Activated B cell treated with CpG ODN at 0.5 μM for 24 hours (primary cell): ENCODE results near the gene PNPLA7. TPM values are rescaled to one million over a fixed set of nuclear protein-coding genes. Genes with fewer than 3 reads are reported as not detected.

Source experiments
- ATAC-seq: fragments of 200-7000 bp; cut with Tn5 transposase; one replicate; pipeline ENCODE4 v1.10.0; 2021; ENCODE audit warnings: low read depth, mild to moderate bottlenecking, moderate library complexity
- CTCF ChIA-PET: fragments of 350-600 bp; sonication (Branson Sonifier 250); formaldehyde crosslinking; loops from one replicate; lab custom pipeline; 2021; ENCODE audit warnings: antibody characterized with exemption; lab: Charles Lee
- POLR2A ChIA-PET: fragments of 350-600 bp; sonication (Branson Sonifier 250); formaldehyde crosslinking; loops from one replicate; lab custom pipeline; 2021; ENCODE audit warnings: antibody characterized with exemption; lab: Charles Lee
- DNase-seq: peaks from one replicate; pipeline ENCODE4 v3.0.0; 2022
- H3K27ac Mint-ChIP-seq: one replicate; pipeline ENCODE4 v1.8.0; 2020; ENCODE audit warnings: mixed read lengths
- H3K27me3 Mint-ChIP-seq: one replicate; pipeline ENCODE4 v1.8.0; 2021; ENCODE audit warnings: mixed read lengths
- H3K36me3 Mint-ChIP-seq: one replicate; pipeline ENCODE4 v1.8.0; 2021; ENCODE audit warnings: low read depth, mixed read lengths
- H3K4me1 Mint-ChIP-seq: one replicate; pipeline ENCODE4 v1.8.0; 2021; ENCODE audit warnings: mixed read lengths
- H3K4me3 Mint-ChIP-seq: one replicate; pipeline ENCODE4 v1.8.0; 2020; ENCODE audit warnings: mild to moderate bottlenecking, mixed read lengths
- H3K9me3 Mint-ChIP-seq: one replicate; pipeline ENCODE4 v1.8.0; 2020; ENCODE audit warnings: mixed read lengths
- intact Hi-C: fragments of 100-400 bp; cut with micrococcal nuclease; formaldehyde crosslinking; loops from one replicate; pipeline ENCODE4 v1.15.1; 2024
- total RNA-seq: library from RNA; stranded (reverse); gene quantifications from 2 replicates; pipeline ENCODE4 v1.2.3, GENCODE V29; 2022
- TF ChIP-seq, protein P1 (sequence below): fragments of 200-600 bp; IDR thresholded peaks from one replicate; pipeline ENCODE4 v1.8.0; 2022; ENCODE audit warnings: antibody characterized with exemption, mild to moderate bottlenecking

PNPLA7 gene
- total RNA-seq, 1 donor from 2014 or later = 5.5 TPM

DNA sequence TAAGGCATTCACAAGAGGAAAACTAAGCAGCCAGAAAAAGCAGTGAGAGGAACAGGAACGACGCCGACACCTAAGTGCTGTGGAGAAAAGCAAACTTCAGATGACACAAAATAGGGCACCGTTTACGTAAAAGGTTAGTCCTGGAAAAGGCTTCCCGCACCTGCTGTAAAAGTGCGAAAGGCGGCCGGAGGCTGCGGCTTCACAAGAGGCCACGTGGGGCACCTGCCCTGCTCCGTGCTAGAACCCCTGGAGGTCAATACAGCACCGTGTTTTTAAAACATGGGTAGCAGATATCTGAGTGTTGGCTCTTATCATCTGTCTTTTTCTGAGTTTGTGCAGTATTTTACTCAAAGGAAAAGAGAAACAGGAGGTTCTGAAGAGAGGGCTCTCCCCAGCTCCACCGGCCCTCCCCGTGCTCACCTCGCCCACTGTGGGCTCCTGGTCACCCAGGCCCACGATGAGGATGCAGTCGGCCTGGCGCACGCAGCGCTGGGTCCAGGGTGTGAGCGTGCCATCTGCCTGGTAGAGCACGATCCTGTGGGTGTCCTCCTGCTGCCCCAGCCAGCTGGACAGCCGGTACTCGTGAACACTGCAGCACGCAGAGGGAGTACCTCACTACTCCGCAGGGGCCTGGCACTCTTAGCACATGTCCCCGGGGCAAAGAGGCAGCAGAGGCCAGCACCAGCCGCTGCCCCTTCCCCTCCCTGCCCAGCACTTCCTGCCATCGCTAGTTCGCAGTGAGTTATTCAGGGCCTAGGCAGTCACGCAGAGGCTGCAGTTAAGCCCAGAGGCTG lies 70.1 kb downstream of the PNPLA7 start:
- ChIA-PET CTCF (interaction anchor here (0.6 kb wide), 1 partner anchor 1120 kb away, joined by 3 read pairs; no protein-coding TSS in a partner anchor), POLR2A (no interaction called here)
- H3K9me3 Mint-ChIP-seq = peaks cover 8% of the 10 kb centered on the region
- peaks cover 13% of the 10 kb centered on the region for H3K36me3 Mint-ChIP-seq
- intact Hi-C loops = no loop called here
- ATAC-seq (no peak), DNase-seq (no peak)
- H3K27ac Mint-ChIP-seq = no peak overlapping the region
- H3K27me3 Mint-ChIP-seq = no peaks in the 10 kb centered on the region
- H3K4me3 Mint-ChIP-seq = no peak overlapping the region
- no peaks in the 10 kb centered on the region for H3K4me1 Mint-ChIP-seq
- TF ChIP-seq, protein P1, sequence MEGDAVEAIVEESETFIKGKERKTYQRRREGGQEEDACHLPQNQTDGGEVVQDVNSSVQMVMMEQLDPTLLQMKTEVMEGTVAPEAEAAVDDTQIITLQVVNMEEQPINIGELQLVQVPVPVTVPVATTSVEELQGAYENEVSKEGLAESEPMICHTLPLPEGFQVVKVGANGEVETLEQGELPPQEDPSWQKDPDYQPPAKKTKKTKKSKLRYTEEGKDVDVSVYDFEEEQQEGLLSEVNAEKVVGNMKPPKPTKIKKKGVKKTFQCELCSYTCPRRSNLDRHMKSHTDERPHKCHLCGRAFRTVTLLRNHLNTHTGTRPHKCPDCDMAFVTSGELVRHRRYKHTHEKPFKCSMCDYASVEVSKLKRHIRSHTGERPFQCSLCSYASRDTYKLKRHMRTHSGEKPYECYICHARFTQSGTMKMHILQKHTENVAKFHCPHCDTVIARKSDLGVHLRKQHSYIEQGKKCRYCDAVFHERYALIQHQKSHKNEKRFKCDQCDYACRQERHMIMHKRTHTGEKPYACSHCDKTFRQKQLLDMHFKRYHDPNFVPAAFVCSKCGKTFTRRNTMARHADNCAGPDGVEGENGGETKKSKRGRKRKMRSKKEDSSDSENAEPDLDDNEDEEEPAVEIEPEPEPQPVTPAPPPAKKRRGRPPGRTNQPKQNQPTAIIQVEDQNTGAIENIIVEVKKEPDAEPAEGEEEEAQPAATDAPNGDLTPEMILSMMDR = no peak

- no peaks in the 10 kb centered on the region for H3K27me3 Mint-ChIP-seq
- CTCF ChIA-PET = interaction anchor here (0.6 kb wide), 1 partner anchor 1120 kb away, joined by 3 read pairs; no protein-coding TSS in a partner anchor
- peaks cover 10% of the 10 kb centered on the region for H3K9me3 Mint-ChIP-seq
- POLR2A ChIA-PET = interaction anchor here (0.6 to 0.7 kb wide), 2 partner anchors 30 to 394 kb away, joined by 3 read pairs; no protein-coding TSS in a partner anchor
- H3K36me3 Mint-ChIP-seq = peaks cover 16% of the 10 kb centered on the region
- TF ChIP-seq, protein P1 = no peak
- no peaks in the 10 kb centered on the region for H3K4me1 Mint-ChIP-seq
- DNase-seq = no peak
- no peak overlapping the region for H3K27ac Mint-ChIP-seq
- ATAC-seq = no peak
- no peak overlapping the region for H3K4me3 Mint-ChIP-seq
- intact Hi-C loops = no loop called here
Observed at GRCh38 chr9:137478962-137479861, 71.0 kb downstream of the PNPLA7 start.

DNA sequence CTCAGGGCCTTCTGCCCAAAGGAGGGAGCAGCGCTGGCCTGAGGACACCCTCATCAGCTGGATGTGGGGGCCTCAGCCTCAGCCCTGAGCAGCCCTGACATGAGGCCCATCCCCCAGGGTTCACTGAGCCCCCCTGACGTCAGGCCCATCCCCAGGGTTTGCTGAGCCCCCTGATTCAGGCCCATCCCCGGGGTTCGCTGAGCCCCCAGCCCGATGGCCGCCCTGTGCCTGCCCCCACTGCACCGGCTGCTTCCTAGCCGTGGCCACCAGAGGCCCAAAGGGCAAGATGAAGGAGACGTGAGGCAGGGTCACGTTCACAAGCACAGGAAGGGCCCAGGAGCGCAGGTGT lies 71.6 kb downstream of the PNPLA7 start:
- no peaks in the 10 kb centered on the region for H3K4me1 Mint-ChIP-seq
- intact Hi-C loops = no loop called here
- TF ChIP-seq, protein P1 = no peak
- no peak for DNase-seq
- peaks cover 19% of the 10 kb centered on the region for H3K36me3 Mint-ChIP-seq
- ChIA-PET CTCF (no interaction called here), POLR2A (interaction anchor here (0.6 to 0.7 kb wide), 2 partner anchors 31 to 393 kb away, joined by 3 read pairs; no protein-coding TSS in a partner anchor)
- H3K27me3 Mint-ChIP-seq = no peaks in the 10 kb centered on the region
- H3K27ac Mint-ChIP-seq = no peak overlapping the region
- no peak for ATAC-seq
- peaks cover 12% of the 10 kb centered on the region for H3K9me3 Mint-ChIP-seq
- H3K4me3 Mint-ChIP-seq = no peak overlapping the region

DNA sequence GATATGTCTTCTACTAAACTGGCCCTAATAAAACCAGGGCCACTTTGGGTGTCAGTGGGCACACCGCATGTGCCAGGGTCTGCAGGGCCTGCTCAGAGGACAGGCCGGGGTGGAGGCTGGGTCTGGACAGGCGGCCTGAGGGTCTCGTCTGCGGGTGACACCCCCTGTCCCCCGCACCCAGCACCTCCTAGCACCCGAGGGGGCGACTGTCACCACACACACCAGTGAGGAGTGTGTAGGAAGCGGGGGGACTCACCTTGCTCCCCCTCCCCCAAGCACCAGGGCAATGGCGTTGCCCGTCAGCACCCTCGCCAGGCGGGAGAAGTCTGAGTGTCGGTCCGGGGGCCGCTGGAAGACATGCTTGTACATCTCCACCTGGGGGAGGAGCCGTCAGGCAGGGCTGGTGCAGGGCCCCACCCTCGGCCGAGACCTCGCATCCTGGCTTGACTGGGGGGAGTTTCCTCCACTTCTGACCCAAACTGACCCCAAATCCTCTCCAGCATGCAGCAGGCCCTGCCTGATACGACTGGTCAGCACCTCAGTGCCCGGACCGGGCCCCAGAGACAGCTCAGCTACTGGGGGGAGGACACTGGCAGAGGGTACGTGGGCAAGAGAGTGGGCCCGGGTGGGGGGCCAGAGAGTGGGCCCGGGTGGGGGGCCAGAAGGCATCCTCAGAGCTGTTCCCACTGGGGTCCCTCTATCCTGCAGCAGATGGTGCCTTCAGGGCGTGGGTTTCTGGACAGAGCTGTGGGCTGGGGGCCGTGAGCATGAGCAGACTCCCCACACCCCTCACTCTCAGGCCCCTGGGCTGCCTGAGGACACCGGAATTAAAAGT lies 72.2 kb downstream of the PNPLA7 start:
- ChIA-PET POLR2A (no interaction called here), CTCF (no interaction called here)
- ATAC-seq (no peak), DNase-seq (no peak)
- intact Hi-C loops = no loop called here
- Mint-ChIP-seq H3K27me3 (no peaks in the 10 kb centered on the region), H3K4me3 (no peak overlapping the region), H3K36me3 (peaks cover 22% of the 10 kb centered on the region), H3K27ac (no peak overlapping the region), H3K9me3 (peaks cover 12% of the 10 kb centered on the region), H3K4me1 (no peaks in the 10 kb centered on the region)
- TF ChIP-seq, protein P1 = no peak
